Neural cell (in vitro differentiated cells): Measurements from ENCODE around the gene PGAP3. TPM values are rescaled to one million over a fixed set of nuclear protein-coding genes. Genes with fewer than 3 reads are reported as not detected.

Experiments used
- H2AFZ ChIP-seq: fragments of 200-600, 300-800 bp; sonication (generic), shearing (Covaris generic); 2 replicates; pipeline ENCODE4 v1.6.0; 2014; ENCODE audit warnings: low read depth, mild to moderate bottlenecking, antibody characterized with exemption, low read length, moderate library complexity
- H3F3A ChIP-seq: fragments of 200-600 bp; shearing (Covaris generic); 2 replicates; pipeline ENCODE4 v1.6.1; 2016; ENCODE audit warnings: mild to moderate bottlenecking, moderate library complexity, mixed read lengths, antibody characterized with exemption, low read length; ENCODE audit not compliant: insufficient read depth, poor library complexity, severe bottlenecking
- H3K27ac ChIP-seq: fragments of 200-600, 300-800 bp; sonication (generic), shearing (Covaris generic); 2 replicates; pipeline ENCODE4 v1.5.1; 2014; ENCODE audit warnings: mild to moderate bottlenecking, low read length, moderate library complexity
- H3K27me3 ChIP-seq: fragments of 300-800, 200-600 bp; sonication (generic), shearing (Covaris generic); 2 replicates; pipeline ENCODE4 v1.6.0; 2014; ENCODE audit warnings: mild to moderate bottlenecking, low read depth, low read length, moderate library complexity; ENCODE audit not compliant: insufficient read depth
- H3K36me3 ChIP-seq: fragments of 300-800, 200-600 bp; sonication (generic), shearing (Covaris generic); 2 replicates; pipeline ENCODE4 v1.5.1; 2014; ENCODE audit warnings: mild to moderate bottlenecking, antibody characterized with exemption, low read length, moderate library complexity; ENCODE audit not compliant: insufficient read depth
- H3K4me2 ChIP-seq: fragments of 300-800, 200-600 bp; sonication (generic), shearing (Covaris generic); 2 replicates; pipeline ENCODE4 v1.6.0; 2014; ENCODE audit warnings: mild to moderate bottlenecking, low read length
- H3K4me3 ChIP-seq: fragments of 300-800, 200-600 bp; sonication (generic), shearing (Covaris generic); 2 replicates; pipeline ENCODE4 v1.5.1; 2014; ENCODE audit warnings: mild to moderate bottlenecking, low read length, moderate library complexity
- H3K79me2 ChIP-seq: fragments of 200-600 bp; shearing (Covaris generic); replicated peaks from 2 replicates; pipeline ENCODE4 v1.6.0; 2014; ENCODE audit warnings: mild to moderate bottlenecking, low read length, moderate library complexity; ENCODE audit not compliant: insufficient read depth
- H3K9ac ChIP-seq: fragments of 300-800, 200-600 bp; sonication (generic), shearing (Covaris generic); 2 replicates; pipeline ENCODE4 v1.6.1; 2016; ENCODE audit warnings: mild to moderate bottlenecking, low read length, mixed read lengths
- H3K9me2 ChIP-seq: fragments of 200-600 bp; shearing (Covaris generic); 2 replicates; pipeline ENCODE4 v1.6.1; 2016; ENCODE audit warnings: mild to moderate bottlenecking, low read length, mixed read lengths; ENCODE audit not compliant: insufficient read depth
- H3K9me3 ChIP-seq: fragments of 200-600, 300-800 bp; sonication (generic), shearing (Covaris generic); 2 replicates; pipeline ENCODE4 v1.6.1; 2016; ENCODE audit warnings: mild to moderate bottlenecking, mixed run types, low read length, moderate library complexity, mixed read lengths
- H4K20me1 ChIP-seq: fragments of 200-600 bp; shearing (Covaris generic); 2 replicates; pipeline ENCODE4 v1.6.1; 2016; ENCODE audit warnings: mild to moderate bottlenecking, mixed run types; ENCODE audit not compliant: insufficient read depth
- CTCF ChIP-seq: fragments of 450-650 bp; IDR thresholded peaks from 2 replicates; pipeline ENCODE4 v1.5.1; 2014; ENCODE audit warnings: antibody characterized with exemption, mild to moderate bottlenecking, moderate library complexity; ENCODE audit not compliant: poor library complexity, severe bottlenecking
- EP300 ChIP-seq: fragments of 450-650 bp; conservative IDR thresholded peaks from 2 replicates; pipeline ENCODE4 v1.6.1; 2014; ENCODE audit warnings: antibody characterized with exemption, mild to moderate bottlenecking, moderate library complexity; ENCODE audit not compliant: poor library complexity, severe bottlenecking
- EZH2 ChIP-seq: fragments of 200-600, 300-800 bp; shearing (Covaris generic), sonication (generic); IDR thresholded peaks from 2 replicates; pipeline ENCODE4 v1.6.1; 2014; ENCODE audit warnings: antibody characterized with exemption, low read length, borderline replicate concordance, mild to moderate bottlenecking; ENCODE audit not compliant: insufficient read depth, poor library complexity, severe bottlenecking
- MXI1 ChIP-seq: fragments of 450-650 bp; conservative IDR thresholded peaks from 2 replicates; pipeline ENCODE4 v1.6.1; 2014; ENCODE audit warnings: antibody characterized with exemption, mild to moderate bottlenecking; ENCODE audit not compliant: poor library complexity, severe bottlenecking
- POLR2AphosphoS5 ChIP-seq: IDR thresholded peaks from 2 replicates; pipeline ENCODE4 v1.6.1; 2012
- RAD21 ChIP-seq: fragments of 450-650 bp; conservative IDR thresholded peaks from 2 replicates; pipeline ENCODE4 v1.6.1; 2014; ENCODE audit warnings: antibody characterized with exemption, mild to moderate bottlenecking, moderate library complexity
- REST ChIP-seq: IDR thresholded peaks from 2 replicates; pipeline ENCODE4 v1.6.1; 2012; ENCODE audit warnings: borderline replicate concordance
- SMC3 ChIP-seq: fragments of 450-650 bp; conservative IDR thresholded peaks from 2 replicates; pipeline ENCODE4 v1.6.1; 2014; ENCODE audit warnings: antibody characterized with exemption, mild to moderate bottlenecking, moderate library complexity; ENCODE audit not compliant: poor library complexity
- TAF1 ChIP-seq: IDR thresholded peaks from 2 replicates; pipeline ENCODE4 v1.6.1; 2012; ENCODE audit warnings: low read depth
- polyA plus RNA-seq: library from polyadenylated mRNA; depleted of rRNA; stranded (reverse); fragments of >200 nt; gene quantifications from 2 replicates; pipeline ENCODE4 v1.2.3, GENCODE V29; 2014

Gene PGAP3
- polyA plus RNA-seq, 1 donor from 2014 or later, result 27.2 TPM

- Histone ChIP-seq H3K9ac (peak overlapping the region; percentile 20), H3K9me3 (no peaks in the 10 kb centered on the region), H2AFZ (no peak overlapping the region), H3K79me2 (no peaks in the 10 kb centered on the region), H3K27ac (no peak overlapping the region), H3F3A (no peaks in the 10 kb centered on the region), H3K4me3 (peak overlapping the region; percentile 66), H3K9me2 (no peaks in the 10 kb centered on the region), H3K36me3 (no peaks in the 10 kb centered on the region), H3K27me3 (peaks cover 54% of the 10 kb centered on the region), H3K4me2 (no peak overlapping the region), H4K20me1 (no peaks in the 10 kb centered on the region)
- TF ChIP-seq EZH2 (no peak), REST (no peak), EP300 (no peak), RAD21 (no peak), CTCF (no peak), MXI1 (no peak), POLR2AphosphoS5 (no peak), SMC3 (no peak), TAF1 (no peak)
These were observed 62.6 kb downstream of the PGAP3 start for GRCh38 chr17:39625198-39625785.

GRCh38 chr17:39624313-39624712 is 63.5 kb downstream of the PGAP3 start:
- H3K9me2 ChIP-seq, result no peaks in the 10 kb centered on the region
- no peaks in the 10 kb centered on the region for H3K79me2 ChIP-seq
- H3K27me3 ChIP-seq, result peaks cover 56% of the 10 kb centered on the region
- H3K4me3 ChIP-seq, result no peak overlapping the region
- H3K4me2 ChIP-seq, result no peak overlapping the region
- H2AFZ ChIP-seq, result no peak overlapping the region
- no peaks in the 10 kb centered on the region for H3K36me3 ChIP-seq
- TF ChIP-seq RAD21 (no peak), EZH2 (no peak), POLR2AphosphoS5 (no peak), TAF1 (no peak), REST (no peak), MXI1 (no peak), SMC3 (no peak), CTCF (no peak), EP300 (no peak)
- H3K27ac ChIP-seq, result no peak overlapping the region
- H4K20me1 ChIP-seq, result no peaks in the 10 kb centered on the region
- H3F3A ChIP-seq, result no peaks in the 10 kb centered on the region
- H3K9me3 ChIP-seq, result no peaks in the 10 kb centered on the region
- no peak overlapping the region for H3K9ac ChIP-seq
